Hematopoietic multipotent progenitor cell treated with erythropoietin and hydrocortisone succinate and interleukin-3 and kit ligand, for 15 days (in vitro differentiated cells): Measurements from ENCODE around the gene PADI3.
"Not testable (repeated sequence)": the region's sequence is repeated elsewhere in the genome, so short reads cannot be mapped to it uniquely, and the experiment has no call there.

Source experiments
- DNase-seq: peaks from one replicate; pipeline ENCODE4 v3.0.0-alpha.2; 2015; ENCODE audit warnings: low spot score

PADI3 gene

DNA sequence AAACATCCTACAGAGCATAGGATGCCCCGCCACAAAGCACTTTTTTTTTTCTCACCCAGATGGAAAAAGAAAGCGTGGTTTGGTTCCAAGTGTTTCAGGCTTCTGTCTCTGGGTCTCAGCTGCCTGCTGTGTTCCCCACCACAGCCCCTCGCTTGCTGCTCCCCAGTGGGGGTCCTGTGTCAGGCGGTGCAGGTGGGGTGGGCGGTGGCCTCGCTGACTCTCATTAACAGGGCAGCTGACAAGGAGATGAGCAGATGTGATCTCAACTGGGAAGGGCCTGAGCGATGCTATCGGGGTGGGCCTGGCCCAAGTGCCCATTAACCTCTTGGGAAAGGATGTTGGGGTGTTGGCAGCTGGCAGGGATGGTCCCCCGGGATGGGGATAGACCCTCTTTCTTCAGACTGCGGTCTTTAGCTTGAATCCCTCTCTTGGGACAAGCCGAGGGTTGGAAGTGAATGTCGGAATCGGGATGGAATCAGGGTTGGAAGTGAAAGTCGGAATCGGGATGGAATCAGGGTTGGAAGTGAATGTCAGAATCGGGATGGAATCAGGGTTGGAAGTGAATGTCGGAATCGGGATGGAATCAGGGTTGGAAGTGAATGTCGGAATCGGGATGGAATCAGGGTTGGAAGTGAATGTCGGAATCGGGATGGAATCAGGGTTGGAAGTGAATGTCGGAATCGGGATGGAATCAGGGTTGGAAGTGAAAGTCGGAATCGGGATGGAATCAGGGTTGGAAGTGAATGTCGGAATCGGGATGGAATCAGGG is 7.7 kb upstream of the PADI3 start:
- not testable (repeated sequence) for DNase-seq

- not testable (repeated sequence) for DNase-seq
Measured at GRCh38 chr1:17241780-17242074, 7.2 kb upstream of the PADI3 start.

GRCh38 chr1:17243274-17243673 is 5.6 kb upstream of the PADI3 start:
- DNase-seq: no peak

DNA sequence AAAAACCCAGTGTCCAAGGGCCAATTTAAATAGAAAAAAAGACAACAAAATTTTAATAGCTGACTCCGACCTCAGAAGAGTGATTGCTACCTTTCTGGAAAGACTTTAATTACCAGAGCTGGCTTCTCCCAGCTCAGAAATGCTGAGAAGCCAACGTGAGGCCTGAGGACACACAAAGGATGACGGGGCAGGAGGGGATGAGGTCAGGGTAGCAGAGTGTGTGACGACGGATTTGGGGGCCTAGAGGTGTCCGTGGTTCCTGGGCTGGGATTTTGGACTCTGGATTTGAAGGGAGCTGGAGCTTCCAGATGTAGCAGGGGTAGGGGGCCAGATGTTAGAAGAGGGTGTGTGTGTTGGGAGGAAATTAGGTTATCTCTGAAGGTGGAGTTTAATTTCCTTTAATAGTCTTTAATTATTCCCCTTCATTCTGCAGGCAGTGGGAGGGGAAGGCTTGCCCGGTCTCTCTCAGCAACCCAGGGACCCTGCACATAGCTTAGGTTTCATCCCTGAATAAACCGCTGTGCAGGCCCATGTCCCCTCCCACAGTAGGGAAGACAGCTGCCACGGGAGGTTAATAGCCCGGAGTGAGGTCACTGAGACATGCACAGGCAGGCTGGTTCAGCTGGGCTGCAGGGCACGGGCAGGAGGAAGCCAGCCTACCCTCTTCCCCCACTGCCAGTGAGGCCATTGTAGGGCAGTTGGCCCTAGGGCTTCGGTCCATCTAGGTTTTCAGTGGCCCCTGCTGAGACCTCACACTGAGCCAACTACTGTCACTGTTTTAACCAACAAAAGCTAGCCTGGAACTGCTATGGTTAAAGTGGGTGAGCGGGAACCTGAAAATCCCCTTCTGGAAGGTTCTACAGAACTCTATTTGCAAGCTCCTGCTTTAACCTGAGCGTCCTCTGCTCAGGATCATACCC is 3.8 kb upstream of the PADI3 start:
- DNase-seq: no peak

- no peak for DNase-seq
Measured at GRCh38 chr1:17245816-17246325, 3.0 kb upstream of the PADI3 start.

DNA sequence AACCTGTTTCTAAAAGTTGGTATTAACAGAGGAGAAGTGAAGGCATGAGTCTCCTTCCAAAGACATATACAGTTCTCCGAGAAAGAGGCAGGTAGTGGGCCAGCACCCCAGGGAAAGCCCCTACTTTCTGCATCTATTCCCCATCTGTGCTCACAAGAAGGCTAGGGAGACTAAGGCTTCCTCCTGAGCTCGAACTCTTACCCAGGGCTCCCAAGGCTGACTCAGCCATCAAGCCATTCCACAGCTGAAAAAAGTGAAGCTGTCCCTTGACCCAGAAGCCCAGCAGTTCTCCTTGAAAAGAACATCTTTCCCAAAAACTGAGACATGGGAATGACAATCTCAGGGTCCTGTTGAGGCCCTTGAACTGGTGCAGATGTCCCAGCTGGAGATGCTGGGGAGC is 1.9 kb upstream of the PADI3 start:
- DNase-seq: no peak

- DNase-seq: no peak
Measured at GRCh38 chr1:17250601-17251000, 1.7 kb downstream of the PADI3 start.

DNA sequence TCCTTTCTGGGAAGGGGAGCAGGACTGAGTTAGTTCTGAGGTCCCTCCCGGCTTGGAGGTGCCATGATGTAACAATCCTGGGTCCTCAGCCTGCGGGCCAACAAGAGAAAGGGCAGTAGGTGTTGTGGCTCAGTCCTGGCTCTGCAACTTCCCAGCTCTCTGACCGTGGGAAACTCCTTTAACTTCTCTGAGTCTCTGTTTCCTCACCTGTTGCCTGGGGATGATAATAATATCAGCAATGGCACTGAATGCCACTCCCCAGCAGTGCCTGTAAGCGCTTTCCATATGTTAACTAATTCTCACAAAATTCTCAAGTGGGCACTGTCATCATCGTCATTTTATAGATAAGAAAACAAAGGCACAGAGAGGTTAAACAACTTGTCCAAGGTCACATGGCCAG is 2.3 kb downstream of the PADI3 start:
- no peak for DNase-seq

DNA sequence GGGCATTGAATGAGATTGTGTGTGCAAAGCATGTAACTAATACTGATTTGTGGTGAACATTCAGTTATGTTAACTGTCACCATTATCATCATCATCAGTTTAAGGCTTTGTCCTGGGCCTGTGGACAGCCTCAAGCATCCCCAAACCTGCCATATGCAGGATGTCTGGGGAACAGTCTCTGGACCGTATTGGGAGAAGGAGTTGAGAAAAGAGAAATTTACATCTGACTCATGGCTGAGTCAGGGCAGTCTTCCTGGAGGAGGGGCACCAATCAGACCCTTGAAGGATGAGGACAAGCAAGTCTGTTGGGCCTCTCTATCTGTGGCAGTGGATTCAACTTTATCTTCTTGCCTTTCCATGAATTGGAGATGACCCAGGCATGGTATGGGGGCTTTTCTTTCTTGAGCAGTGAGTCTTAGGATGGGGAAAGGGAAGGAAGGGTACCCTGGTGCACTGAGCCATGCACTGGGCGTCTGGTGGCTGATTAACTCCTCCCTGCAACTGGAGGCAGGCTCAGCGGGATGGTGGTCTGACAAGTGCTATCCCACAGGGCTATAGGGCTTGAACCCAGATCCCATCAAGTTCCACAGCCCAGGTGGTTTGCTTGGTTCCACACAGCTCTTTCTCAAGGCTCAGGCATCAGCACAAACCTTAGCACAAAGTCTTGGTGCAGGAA is 2.9 kb downstream of the PADI3 start:
- no peak for DNase-seq

GRCh38 chr1:17255336-17255735 is 6.4 kb downstream of the PADI3 start:
- DNase-seq: no peak

- no peak for DNase-seq
Measured at GRCh38 chr1:17258116-17258757, 9.3 kb downstream of the PADI3 start.

DNA sequence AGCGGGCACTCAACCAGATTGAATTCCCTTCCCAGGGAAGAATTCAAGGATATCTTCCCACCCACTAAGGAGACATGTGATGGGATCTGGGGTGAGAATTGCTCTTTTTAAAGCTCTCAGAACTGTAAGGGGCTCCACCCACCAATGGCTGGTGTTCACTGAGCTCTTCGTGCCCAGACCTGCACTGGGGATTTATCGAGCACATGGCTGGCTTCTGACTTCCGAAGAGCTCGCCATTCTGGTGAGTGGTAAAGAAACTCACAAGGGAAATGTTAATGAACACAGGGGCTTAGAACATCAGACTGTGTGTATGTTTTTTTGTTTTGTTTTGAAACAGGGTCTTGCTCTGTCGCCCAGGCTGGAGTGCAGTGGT is 9.8 kb downstream of the PADI3 start:
- no peak for DNase-seq

DNA sequence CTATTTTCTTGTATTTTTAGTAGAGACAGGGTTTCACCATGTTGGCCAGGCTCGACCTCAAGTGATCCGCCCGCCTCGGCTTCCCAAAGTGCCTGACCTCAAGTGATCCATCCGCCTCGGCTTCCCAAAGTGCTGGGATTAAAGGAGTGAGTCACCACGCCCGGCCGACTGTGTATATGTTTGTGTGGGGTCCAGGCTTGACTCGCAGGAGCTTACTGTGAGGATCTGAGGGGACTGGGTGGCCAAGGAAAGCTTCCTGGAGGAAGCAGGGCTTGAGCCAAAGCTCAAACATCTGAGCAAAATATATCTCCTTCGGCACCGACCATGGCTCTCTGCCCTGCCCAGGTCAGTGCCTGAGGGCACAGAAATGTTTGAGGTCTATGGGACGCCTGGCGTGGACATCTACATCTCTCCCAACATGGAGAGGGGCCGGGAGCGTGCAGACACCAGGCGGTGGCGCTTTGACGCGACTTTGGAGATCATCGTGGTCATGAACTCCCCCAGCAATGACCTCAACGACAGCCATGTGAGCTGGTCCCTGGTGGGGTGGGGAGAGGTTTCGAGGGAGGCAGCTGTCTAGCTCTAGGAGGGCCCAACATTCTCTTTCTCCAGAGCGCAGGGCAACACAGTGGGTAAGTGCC is 10.5 kb downstream of the PADI3 start:
- no peak for DNase-seq

- DNase-seq: no peak
Measured at GRCh38 chr1:17260264-17260663, 11.4 kb downstream of the PADI3 start.

- no peak for DNase-seq
Measured at GRCh38 chr1:17260738-17261137, 11.8 kb downstream of the PADI3 start.

DNA sequence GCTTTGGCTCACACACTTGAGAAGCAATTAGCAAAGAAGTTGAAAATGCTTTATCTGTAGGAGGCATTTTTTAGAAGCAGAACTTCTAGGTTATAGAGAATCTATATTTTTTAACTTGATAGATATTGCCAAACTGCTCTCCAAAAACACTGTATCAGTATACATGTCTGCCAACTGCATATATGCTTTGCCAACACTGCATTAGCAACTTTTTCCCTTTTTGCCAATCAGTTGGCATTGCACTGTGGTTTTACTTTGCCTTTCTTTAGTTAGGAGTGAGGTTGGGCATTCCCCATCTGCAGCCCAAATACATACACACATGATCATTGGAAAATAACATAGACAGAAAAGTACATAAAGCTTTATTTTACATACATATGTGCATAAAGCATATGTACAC is 15.0 kb downstream of the PADI3 start:
- no peak for DNase-seq

DNA sequence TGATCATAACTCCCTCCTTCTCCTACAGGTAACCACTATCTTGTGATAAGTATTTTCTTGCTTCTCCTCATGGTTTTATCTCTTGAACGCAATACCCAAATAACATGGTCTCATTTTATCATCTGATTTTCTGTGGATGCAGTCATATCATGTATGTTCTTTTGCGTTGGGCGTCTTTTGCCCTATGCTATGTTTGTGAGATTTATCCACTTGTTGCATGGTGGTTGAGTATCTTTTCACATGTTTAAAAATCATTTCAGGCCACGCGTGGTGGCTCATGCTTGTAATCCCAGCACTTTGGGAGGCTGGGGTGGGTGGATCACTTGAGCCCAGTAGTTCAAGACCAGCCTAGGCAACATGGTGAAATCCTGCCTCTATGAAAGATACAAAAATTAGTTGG is 15.6 kb downstream of the PADI3 start:
- DNase-seq: no peak

GRCh38 chr1:17265162-17265561 is 16.3 kb downstream of the PADI3 start:
- DNase-seq: no peak

- no peak for DNase-seq
Measured at GRCh38 chr1:17265950-17266349, 17.1 kb downstream of the PADI3 start.

DNA sequence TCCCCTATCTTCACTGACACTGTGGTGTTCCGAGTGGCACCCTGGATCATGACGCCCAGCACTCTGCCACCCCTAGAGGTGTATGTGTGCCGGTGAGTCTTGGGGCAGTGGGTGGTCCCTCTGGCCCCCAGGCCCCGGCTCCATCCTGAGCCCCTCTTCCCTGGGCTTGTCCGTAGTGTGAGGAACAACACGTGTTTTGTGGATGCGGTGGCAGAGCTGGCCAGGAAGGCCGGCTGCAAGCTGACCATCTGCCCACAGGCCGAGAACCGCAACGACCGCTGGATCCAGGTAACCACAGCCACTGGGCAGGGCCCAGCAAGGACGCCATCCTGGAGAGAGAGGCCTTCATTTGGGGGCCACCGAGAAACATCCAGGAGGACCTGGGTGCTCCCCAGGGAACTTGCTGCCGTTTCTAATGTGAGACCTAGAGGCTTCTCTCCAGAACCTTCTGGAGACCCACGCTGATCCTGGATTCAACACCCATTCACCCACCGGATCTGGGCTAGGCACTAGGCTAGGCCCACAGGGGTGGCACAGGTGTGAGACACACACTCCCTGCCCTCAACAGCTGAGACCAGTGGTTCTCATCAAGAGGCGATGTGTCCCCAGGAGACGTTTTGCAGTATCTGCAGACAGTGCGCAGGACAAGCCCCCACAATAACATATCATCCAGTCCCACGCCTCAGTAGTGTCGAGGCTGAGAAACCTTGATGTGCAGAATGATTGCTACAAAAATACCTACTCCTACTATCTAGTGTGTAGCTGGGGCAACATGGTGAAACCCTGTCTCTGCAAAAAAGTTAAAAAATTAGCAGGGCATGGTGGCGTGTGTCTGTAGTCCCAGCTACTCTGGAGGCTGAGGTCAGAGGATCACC is 22.2 kb downstream of the PADI3 start:
- no peak for DNase-seq

- DNase-seq: no peak
Measured at GRCh38 chr1:17272066-17272465, 23.2 kb downstream of the PADI3 start.
